GM12801 (cell line): Measurements from ENCODE around the gene MINDY1.

Experiments used
- TF ChIP-seq, protein P1 (sequence below): IDR thresholded peaks from one replicate; pipeline ENCODE4 v1.5.1; 2011; ENCODE audit warnings: control low read depth; ENCODE audit not compliant: insufficient read length; ENCODE audit errors: extremely low read depth

The MINDY1 gene, protein sequence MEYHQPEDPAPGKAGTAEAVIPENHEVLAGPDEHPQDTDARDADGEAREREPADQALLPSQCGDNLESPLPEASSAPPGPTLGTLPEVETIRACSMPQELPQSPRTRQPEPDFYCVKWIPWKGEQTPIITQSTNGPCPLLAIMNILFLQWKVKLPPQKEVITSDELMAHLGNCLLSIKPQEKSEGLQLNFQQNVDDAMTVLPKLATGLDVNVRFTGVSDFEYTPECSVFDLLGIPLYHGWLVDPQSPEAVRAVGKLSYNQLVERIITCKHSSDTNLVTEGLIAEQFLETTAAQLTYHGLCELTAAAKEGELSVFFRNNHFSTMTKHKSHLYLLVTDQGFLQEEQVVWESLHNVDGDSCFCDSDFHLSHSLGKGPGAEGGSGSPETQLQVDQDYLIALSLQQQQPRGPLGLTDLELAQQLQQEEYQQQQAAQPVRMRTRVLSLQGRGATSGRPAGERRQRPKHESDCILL

DNA sequence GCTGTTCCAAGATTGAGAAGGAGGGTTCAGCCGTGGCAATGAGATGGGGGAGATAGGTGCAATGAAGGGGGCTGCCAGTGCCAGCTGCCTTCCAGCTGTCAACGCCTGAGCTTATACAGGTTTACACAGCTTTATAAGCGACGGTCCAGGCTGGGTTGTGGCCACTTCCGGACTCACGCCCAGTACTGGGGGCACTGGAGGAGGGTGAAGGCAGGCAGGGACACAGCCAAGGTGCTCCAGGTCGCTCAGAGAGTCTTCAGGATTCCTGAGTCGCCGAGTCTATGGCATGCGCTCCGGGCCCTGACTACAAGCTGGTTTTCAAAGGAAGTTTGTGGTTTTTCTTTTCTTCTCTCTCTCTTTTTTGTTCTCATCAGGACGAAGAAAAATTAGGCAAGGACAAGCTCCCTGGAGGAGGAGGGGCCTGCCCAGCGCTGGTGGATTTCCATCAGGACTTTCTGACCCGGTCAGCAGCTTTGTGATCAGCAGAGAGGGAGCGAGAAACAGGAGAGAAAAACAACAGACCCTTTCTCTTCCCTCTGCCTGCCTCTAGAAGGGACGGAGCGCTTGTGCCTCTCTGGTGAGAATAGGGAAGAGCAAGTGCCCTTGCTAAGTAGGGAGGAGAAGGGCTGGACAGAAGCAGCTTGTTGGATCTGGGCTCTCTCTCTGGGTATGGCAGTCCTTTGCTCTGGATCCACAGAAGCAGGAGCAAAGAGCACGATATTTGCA is at the start of gene MINDY1:
MINDY1 (minus strand) TSS at position 576 of the 726 bp plus-strand sequence. CDS start 4,285 bp downstream, outside the sequence.
- TF ChIP-seq, protein P1, sequence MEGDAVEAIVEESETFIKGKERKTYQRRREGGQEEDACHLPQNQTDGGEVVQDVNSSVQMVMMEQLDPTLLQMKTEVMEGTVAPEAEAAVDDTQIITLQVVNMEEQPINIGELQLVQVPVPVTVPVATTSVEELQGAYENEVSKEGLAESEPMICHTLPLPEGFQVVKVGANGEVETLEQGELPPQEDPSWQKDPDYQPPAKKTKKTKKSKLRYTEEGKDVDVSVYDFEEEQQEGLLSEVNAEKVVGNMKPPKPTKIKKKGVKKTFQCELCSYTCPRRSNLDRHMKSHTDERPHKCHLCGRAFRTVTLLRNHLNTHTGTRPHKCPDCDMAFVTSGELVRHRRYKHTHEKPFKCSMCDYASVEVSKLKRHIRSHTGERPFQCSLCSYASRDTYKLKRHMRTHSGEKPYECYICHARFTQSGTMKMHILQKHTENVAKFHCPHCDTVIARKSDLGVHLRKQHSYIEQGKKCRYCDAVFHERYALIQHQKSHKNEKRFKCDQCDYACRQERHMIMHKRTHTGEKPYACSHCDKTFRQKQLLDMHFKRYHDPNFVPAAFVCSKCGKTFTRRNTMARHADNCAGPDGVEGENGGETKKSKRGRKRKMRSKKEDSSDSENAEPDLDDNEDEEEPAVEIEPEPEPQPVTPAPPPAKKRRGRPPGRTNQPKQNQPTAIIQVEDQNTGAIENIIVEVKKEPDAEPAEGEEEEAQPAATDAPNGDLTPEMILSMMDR = no peak

DNA sequence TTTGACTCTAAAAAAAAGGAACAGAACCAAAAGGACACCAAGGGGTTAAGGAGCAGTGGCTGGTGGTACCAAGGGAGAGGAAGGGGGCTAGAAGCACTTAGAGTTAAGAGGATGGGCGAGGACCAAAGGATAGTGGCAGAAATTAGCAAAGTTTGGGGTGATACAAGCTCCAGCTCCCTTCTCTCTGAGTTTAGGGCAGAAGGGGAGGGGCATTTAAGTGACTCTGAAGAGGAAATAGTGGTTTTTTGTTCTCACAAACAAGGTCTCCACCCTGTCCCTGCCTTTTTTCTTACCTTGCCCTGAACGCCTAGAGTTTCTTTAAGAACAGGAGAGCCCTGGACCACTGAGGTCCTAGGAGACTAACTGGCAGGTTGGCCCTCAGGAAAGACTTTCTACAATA is 49.4 kb upstream of the MINDY1 start:
- TF ChIP-seq, protein P1 = no peak

DNA sequence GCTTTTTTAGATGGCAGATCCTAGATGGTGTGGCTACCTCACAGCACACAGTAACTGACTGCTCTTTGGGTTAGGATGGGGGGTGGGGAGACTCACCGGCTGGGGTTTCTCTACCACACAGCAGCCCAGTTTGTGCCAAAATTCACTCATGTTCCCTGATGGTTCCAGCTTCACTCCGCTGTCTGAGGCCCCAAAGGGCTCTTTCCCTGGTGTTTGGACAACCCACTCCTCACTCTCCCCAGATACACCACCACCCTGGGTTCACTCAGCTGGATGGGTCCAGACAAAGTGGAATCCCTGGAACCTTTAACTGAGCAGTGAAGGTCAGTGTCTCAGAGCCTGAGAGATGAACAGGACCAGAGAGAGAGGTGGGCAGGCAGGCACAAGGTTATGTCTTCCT is 48.9 kb upstream of the MINDY1 start:
- TF ChIP-seq, protein P1 = no peak

DNA sequence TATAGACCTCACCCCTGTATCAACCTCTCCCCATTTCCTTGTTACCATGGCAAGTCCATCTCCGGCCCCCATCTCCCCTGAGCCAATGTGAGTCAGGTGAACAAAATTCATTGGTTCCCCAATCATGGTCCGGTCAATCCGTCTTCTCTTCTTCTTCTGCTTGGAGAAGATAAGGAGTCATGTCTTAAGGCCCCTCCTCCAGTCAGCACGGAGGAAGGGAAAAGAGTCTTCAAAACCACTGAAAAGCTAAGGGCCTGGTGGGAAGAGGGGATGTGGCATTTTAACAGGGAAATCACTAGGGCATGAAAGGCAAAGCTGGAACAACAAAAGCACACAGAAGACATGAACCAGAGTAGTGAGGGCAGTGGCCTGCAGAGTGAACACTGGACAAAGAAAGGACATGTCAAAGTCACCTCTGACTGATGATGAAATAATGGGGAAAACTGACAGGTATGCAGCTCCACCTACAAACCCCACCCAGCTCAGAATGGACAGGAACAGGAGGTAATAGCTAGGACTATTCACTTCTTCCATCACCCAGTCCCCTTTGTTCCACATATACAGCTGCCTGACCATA is 48.4 kb upstream of the MINDY1 start:
- TF ChIP-seq, protein P1 = no peak

DNA sequence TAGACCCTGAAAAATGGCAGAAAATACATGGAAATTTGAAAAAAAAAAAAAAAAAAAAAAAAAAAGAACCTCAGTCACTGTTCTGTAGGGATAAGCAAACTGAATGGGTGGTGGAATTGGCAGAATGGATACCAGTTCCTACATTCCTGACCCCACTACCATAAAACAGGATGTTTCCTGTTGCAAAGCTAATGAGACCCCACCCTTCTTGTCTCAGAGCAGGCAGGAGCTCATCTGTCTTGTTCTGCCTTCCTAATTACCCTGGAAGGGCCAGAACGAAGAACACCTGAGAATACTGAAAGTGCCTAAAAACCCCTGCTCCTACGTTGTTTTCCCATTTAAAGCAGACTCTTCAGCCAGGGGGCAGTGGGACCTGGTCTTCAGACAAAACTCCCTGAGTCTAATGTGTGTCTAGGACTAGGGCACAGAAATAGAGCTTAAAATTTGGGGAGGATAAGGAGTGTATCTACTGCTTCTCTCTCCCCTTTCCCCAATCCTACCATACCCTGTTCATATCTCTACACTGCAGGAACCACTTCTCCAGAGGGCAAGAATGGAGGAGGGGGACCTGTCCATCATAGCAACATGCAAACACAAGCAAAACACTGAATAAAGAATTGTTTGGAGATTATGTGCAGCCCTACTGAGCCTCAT is 44.8 kb upstream of the MINDY1 start:
- TF ChIP-seq, protein P1 = no peak

DNA sequence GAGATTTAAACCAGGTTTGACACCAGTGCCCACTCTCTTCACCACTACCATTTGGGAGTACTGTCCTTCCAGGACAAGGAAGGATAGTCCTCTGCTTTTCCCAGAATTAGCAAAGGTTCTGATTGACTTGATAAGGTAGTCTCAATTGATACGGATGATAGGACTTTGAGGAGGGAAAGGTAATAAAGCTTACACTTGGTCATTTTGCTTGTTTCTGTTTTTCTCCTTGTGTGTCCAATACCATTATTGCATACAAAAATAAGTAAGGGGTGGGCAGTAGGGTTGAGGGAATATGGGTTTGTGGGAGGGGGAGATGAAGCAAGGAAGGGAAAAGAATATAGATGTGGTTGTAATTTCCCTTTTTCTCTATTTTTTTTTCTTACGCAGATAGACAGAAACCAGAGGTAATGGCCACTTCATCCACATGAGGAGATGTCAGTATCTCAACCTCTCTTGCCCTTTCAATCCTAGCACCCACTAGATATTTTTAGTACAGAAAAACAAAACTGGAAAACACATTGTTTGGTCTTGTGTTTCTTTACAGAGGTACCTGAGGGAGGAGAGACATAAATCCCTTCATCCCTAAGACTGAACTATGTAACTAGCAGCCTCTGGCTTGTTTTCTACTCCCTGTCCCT is 43.5 kb upstream of the MINDY1 start:
- TF ChIP-seq, protein P1 = no peak
